ENCODE results near the gene TUBG2. TPM values are rescaled to one million over a fixed set of nuclear protein-coding genes. Genes with fewer than 3 reads are reported as not detected.
A peak's percentile ranks its signal among the peaks of the same experiment; 100 is the strongest.

TUBG2 gene
- total RNA-seq, 4 donors from 2014 or later, result 20.4 to 38.7 (median 24.4) TPM

DNA sequence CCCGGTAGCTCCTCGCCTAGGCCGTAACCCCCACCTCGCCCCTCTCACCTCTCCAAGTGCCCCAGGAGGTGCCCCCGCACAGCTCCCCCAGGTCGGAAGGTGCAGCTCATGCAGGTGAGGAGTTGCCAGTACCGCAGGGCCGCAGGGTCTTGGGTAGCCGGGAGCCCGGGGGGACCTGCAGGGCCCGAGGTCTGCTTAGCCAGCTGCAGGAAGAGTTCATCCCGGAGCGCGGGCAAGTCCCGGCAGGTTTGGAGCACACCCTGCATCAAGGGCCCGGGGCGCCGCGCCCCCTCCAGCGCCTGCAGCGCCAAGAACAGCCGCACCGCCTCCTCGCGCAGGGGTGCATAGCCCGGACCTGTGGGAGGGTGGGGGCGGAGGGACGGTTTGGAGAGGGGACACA lies 13.0 kb downstream of the TUBG2 start:
- TF ChIP-seq, protein P1, sequence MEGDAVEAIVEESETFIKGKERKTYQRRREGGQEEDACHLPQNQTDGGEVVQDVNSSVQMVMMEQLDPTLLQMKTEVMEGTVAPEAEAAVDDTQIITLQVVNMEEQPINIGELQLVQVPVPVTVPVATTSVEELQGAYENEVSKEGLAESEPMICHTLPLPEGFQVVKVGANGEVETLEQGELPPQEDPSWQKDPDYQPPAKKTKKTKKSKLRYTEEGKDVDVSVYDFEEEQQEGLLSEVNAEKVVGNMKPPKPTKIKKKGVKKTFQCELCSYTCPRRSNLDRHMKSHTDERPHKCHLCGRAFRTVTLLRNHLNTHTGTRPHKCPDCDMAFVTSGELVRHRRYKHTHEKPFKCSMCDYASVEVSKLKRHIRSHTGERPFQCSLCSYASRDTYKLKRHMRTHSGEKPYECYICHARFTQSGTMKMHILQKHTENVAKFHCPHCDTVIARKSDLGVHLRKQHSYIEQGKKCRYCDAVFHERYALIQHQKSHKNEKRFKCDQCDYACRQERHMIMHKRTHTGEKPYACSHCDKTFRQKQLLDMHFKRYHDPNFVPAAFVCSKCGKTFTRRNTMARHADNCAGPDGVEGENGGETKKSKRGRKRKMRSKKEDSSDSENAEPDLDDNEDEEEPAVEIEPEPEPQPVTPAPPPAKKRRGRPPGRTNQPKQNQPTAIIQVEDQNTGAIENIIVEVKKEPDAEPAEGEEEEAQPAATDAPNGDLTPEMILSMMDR (IDR thresholded peaks at IDR 0.05), result no peak
- TF ChIP-seq POLR2A (IDR thresholded peaks at IDR 0.05), result no peak
- DNase-seq, result no peak
- no peak overlapping the region for H3K4me3 ChIP-seq (replicated peaks in 1 of 3)
- no peaks in the 10 kb centered on the region for H3K27me3 ChIP-seq
- H3K36me3 ChIP-seq, result peaks cover 38 to 44% of the 10 kb centered on the region in 2 donors
- WGBS, 2 donors, result 86 to 87% methylated on average over 24 of the region's 28 CpGs
- no peaks in the 10 kb centered on the region for H3K9me3 ChIP-seq
- peaks cover 19 to 34% of the 10 kb centered on the region in 2 donors for H3K4me1 ChIP-seq
- intact Hi-C loops (cut with DNase I), result no loop called here
- H3K27ac ChIP-seq, result no peak overlapping the region

DNA sequence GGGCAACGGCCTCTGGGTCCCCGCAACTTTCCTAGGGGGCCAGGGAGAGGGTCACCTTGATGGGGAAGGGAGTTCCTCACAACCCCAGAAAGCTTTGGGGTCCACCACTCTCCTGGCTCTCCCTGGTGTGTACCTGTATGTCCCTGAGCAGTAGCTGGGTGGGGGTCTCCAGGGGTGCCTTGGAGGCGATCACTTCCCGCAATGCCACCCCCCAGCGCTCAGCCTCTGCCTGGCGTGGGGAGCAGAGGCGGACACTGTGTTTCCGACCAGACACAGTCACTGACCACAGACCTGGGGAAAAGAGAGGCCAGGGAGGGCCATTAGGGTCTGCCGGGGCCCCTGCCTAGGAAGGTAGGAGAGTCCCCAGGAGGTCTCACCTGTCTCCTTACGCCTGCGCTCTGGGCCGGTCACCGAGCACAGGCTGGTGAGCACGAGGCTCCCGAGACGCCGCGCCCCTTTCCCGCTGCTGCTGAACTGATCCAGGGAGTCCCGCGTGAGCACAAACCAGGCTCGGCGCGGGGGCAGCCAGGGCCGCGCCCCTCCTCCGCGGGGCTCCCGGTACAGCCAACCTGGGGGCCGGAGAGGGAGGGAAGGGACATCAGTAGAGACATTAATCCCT lies 14.3 kb downstream of the TUBG2 start:
- peaks cover 38 to 41% of the 10 kb centered on the region in 2 donors for H3K36me3 ChIP-seq
- no peak for DNase-seq
- peaks cover 21 to 26% of the 10 kb centered on the region in 2 donors for H3K4me1 ChIP-seq
- intact Hi-C loops (cut with DNase I), result no loop called here
- no peak for TF ChIP-seq POLR2A (IDR thresholded peaks at IDR 0.05)
- TF ChIP-seq, protein P1 (IDR thresholded peaks at IDR 0.05), result no peak
- no peaks in the 10 kb centered on the region for H3K27me3 ChIP-seq
- WGBS, 2 donors, result 63 to 98% methylated on average over 8 to 24 of the region's 30 CpGs
- H3K4me3 ChIP-seq (replicated peaks in 1 of 3), result no peak overlapping the region
- peak overlapping the region in 2 of 3 donors; percentile 72 to 88 for H3K27ac ChIP-seq
- no peaks in the 10 kb centered on the region for H3K9me3 ChIP-seq

DNA sequence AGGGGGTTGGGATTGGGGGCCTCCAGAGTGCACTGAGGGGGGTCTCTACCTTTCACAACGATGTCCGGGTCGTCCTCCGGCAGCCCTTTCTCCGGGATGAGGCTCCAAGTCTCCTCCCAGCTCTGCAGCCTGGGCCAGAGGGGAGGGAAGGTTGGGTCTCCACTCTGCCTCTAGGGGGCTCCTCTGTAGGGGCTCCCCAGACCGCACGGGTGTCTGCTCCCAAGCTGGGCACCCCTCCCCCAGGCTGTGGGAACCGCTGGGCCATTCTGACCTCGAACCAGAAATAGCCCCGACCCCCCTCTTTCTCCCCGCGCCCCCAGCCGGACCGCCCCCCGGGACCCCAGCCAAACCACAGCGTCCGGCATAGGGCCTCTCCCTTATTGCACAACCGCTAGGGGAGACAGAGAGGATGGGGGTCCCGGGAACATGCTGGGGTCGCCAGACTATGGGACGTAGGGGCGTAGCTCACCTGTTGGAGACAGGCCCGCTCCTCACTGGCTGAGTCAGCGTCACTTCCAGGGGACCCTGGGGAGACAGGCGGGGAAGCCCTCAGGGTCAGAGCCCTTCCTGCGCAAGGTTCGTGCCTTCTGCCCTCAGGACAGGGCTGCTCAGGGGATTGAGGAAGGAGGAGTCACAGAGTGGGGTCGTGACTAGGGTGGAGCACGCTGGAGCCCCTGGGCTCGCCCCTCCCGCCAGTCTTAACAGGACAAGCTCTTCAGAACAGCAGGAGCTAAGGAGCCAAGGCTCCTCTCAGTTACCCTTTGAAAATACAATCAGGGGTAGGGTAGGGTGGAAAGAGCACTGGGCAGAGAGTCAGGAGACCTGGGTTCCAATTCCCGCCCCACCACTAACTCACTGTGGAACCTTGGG lies 15.0 kb downstream of the TUBG2 start:
- intact Hi-C loops (cut with DNase I), result no loop called here
- TF ChIP-seq, protein P1 (IDR thresholded peaks at IDR 0.05), result peak in 2 of 6 experiments; percentile 13 to 28
- no peak for TF ChIP-seq POLR2A (IDR thresholded peaks at IDR 0.05)
- H3K9me3 ChIP-seq, result no peaks in the 10 kb centered on the region
- peaks cover 28 to 34% of the 10 kb centered on the region in 2 donors for H3K4me1 ChIP-seq
- 50 to 51% methylated on average over 18 to 29 of the region's 32 CpGs for WGBS, 2 donors
- DNase-seq, result peak in 1 of 2 donors; percentile 28
- H3K27ac ChIP-seq, result peak overlapping the region; percentile 42 to 88 (median 72)
- no peaks in the 10 kb centered on the region for H3K27me3 ChIP-seq
- peaks cover 35 to 36% of the 10 kb centered on the region in 2 donors for H3K36me3 ChIP-seq
- H3K4me3 ChIP-seq (replicated peaks in 1 of 3), result peak overlapping the region in 1 of 3 donors; percentile 90

DNA sequence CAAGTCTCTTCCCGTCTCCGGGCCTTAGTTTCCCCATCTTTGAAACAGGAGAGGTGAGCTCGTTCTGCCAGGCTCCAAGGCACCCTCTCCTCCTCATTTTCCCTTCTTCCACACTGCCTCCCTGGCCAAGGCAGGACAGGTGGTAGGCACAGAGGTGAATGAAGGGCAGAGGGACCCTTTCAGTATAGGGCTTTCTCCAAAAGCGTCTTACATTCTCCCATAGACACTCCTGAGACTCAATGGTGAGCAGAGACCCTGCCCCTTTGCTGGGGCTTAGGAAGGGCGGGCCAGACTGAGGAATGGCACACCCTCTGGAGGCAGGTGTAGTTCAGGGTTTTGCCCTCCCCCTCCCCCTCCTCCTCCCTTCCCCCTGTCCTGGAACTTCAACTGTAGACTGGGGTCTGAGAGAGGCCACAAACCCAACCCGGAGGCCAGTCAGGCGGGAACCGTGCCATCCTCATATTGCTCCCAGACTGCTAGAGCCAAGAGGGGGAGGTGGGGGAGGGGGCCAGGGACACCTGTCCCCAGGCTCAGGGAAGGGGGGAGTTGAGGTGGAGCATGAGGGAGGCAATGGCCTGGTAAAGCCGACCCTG lies 15.8 kb downstream of the TUBG2 start:
- 37 to 42% methylated on average over 9 of the region's 9 CpGs for WGBS, 2 donors
- TF ChIP-seq, protein P1 (IDR thresholded peaks at IDR 0.05), result no peak
- TF ChIP-seq POLR2A (IDR thresholded peaks at IDR 0.05), result no peak
- H3K4me1 ChIP-seq, result peaks cover 34 to 41% of the 10 kb centered on the region in 2 donors

More for the DNA sequence above, 15.8 kb downstream of the TUBG2 start:
- peaks cover 28% of the 10 kb centered on the region in 2 donors for H3K36me3 ChIP-seq
- no peaks in the 10 kb centered on the region for H3K27me3 ChIP-seq
- peak; percentile 57 to 67 for DNase-seq
- intact Hi-C loops (cut with DNase I), result loop anchor here (5.0 kb wide), 1 partner anchor 98 kb away; the partner anchor contains the start of gene PSMC3IP
- peak overlapping the region in 2 of 3 donors; percentile 69 to 90 for H3K4me3 ChIP-seq (replicated peaks in 1 of 3)
- H3K27ac ChIP-seq, result peak overlapping the region; percentile 61 to 88 (median 72)
- no peaks in the 10 kb centered on the region for H3K9me3 ChIP-seq

Measured in thyroid gland (tissue), 4 donors.